ENCODE data around the gene OXCT2. TPM values are rescaled to one million over a fixed set of nuclear protein-coding genes. Genes with fewer than 3 reads are reported as not detected.

The OXCT2 gene
- total and polyA plus RNA-seq, 9 of the 15 experiments (the other 6 are each of a cell fraction or from before 2014, with no cell fraction given): 0.08 to 0.64 (median 0.22) TPM; not detected in 2

DNA sequence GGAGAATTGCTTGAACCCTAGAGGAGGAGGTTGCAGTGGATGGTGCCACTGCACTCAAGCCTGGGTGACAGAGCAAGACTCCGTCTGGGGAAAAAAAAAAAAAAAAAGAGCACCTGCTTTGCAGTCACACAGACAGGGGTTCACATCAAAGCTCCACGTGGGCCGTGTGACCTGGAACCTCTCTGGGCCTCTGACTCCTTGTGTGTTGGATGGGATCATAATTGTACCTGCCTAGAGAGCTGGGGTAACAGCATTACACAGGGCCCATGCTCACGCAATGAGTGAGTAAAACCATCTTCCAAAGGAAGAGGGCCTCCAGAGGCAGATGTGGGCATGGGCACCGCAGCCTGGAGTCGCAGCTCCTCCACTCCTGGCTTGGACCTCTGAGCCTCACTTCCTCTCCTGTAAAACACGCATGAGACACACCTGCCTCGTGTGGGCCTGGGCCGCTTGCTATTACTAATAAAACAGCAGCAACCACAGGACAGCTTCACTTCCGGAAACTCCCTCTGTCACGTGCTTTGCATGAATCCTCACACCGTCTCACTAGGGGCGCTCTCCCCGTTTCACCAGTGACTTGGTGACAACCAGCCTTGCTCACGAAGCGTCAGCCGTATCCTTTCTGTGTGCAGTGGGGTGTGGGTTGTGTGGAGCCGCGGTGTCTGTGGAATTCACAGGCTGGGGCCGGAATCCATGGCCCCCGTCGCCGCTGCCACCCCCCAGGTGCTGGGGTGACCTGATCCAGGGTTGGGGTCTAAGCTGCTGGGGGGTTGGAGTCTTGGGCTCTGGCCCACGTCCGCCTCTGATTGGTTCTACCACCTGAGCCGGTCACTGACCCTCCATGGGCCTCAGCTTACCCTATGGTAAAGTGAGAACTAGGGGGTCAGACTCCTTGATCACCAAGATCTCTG, 28.0 kb upstream of the OXCT2 start (continued):
- TF ChIP-seq ZNF232 (CRISPR knock-in tag; IDR thresholded peaks at IDR 0.05) (peak; percentile 80; the same call in 1 of the 2 replicates), POLR2A (conservative IDR thresholded peaks at IDR 0.05) (peak; percentile 75), FOXK2 (conservative IDR thresholded peaks at IDR 0.05 in 1 of 2, IDR thresholded peaks at IDR 0.05 in 1 of 2; ENCODE audit: low read depth in 2 of 2) (peak; percentile 96 to 97), TEAD1 (CRISPR knock-in tag; IDR thresholded peaks at IDR 0.05) (peak; percentile 51 to 78; a peak in 1 of 4 replicates), HDAC8 (tag; IDR thresholded peaks at IDR 0.05) (peak; percentile 68; the same call in 1 of the 2 replicates), POLR2B (IDR thresholded peaks at IDR 0.05; ENCODE audit: low read depth, partially characterized antibody) (peak; percentile 34), EP300 (IDR thresholded peaks at IDR 0.05; ENCODE audit: low read length) (peak; percentile 20; the same call in 1 of the 2 replicates), SP1 (CRISPR knock-in tag; IDR thresholded peaks at IDR 0.05) (peak; percentile 73), ZKSCAN1 (IDR thresholded peaks at IDR 0.05; ENCODE audit: low read depth, low read length) (peak; percentile 31; the same call in 1 of the 2 replicates), FOXK1 (CRISPR knock-in tag; IDR thresholded peaks at IDR 0.05; ENCODE audit: borderline replicate concordance) (peak; percentile 96), MAZ (CRISPR knock-in tag; conservative IDR thresholded peaks at IDR 0.05 in 1 of 2, IDR thresholded peaks at IDR 0.05 in 1 of 2) (peak in 1 of 2 experiments; percentile 60; a peak in 2 of 4 replicates)
- TF ChIP-seq, protein P1, sequence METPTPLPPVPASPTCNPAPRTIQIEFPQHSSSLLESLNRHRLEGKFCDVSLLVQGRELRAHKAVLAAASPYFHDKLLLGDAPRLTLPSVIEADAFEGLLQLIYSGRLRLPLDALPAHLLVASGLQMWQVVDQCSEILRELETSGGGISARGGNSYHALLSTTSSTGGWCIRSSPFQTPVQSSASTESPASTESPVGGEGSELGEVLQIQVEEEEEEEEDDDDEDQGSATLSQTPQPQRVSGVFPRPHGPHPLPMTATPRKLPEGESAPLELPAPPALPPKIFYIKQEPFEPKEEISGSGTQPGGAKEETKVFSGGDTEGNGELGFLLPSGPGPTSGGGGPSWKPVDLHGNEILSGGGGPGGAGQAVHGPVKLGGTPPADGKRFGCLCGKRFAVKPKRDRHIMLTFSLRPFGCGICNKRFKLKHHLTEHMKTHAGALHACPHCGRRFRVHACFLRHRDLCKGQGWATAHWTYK (CRISPR knock-in tag; IDR thresholded peaks at IDR 0.05): peak; percentile 22; the same call in 1 of the 2 replicates
- TF ChIP-seq, protein P2, sequence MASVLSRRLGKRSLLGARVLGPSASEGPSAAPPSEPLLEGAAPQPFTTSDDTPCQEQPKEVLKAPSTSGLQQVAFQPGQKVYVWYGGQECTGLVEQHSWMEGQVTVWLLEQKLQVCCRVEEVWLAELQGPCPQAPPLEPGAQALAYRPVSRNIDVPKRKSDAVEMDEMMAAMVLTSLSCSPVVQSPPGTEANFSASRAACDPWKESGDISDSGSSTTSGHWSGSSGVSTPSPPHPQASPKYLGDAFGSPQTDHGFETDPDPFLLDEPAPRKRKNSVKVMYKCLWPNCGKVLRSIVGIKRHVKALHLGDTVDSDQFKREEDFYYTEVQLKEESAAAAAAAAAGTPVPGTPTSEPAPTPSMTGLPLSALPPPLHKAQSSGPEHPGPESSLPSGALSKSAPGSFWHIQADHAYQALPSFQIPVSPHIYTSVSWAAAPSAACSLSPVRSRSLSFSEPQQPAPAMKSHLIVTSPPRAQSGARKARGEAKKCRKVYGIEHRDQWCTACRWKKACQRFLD (CRISPR knock-in tag; IDR thresholded peaks at IDR 0.05): peak; percentile 94; the same call in 1 of the 2 replicates
- TF ChIP-seq, protein P3, sequence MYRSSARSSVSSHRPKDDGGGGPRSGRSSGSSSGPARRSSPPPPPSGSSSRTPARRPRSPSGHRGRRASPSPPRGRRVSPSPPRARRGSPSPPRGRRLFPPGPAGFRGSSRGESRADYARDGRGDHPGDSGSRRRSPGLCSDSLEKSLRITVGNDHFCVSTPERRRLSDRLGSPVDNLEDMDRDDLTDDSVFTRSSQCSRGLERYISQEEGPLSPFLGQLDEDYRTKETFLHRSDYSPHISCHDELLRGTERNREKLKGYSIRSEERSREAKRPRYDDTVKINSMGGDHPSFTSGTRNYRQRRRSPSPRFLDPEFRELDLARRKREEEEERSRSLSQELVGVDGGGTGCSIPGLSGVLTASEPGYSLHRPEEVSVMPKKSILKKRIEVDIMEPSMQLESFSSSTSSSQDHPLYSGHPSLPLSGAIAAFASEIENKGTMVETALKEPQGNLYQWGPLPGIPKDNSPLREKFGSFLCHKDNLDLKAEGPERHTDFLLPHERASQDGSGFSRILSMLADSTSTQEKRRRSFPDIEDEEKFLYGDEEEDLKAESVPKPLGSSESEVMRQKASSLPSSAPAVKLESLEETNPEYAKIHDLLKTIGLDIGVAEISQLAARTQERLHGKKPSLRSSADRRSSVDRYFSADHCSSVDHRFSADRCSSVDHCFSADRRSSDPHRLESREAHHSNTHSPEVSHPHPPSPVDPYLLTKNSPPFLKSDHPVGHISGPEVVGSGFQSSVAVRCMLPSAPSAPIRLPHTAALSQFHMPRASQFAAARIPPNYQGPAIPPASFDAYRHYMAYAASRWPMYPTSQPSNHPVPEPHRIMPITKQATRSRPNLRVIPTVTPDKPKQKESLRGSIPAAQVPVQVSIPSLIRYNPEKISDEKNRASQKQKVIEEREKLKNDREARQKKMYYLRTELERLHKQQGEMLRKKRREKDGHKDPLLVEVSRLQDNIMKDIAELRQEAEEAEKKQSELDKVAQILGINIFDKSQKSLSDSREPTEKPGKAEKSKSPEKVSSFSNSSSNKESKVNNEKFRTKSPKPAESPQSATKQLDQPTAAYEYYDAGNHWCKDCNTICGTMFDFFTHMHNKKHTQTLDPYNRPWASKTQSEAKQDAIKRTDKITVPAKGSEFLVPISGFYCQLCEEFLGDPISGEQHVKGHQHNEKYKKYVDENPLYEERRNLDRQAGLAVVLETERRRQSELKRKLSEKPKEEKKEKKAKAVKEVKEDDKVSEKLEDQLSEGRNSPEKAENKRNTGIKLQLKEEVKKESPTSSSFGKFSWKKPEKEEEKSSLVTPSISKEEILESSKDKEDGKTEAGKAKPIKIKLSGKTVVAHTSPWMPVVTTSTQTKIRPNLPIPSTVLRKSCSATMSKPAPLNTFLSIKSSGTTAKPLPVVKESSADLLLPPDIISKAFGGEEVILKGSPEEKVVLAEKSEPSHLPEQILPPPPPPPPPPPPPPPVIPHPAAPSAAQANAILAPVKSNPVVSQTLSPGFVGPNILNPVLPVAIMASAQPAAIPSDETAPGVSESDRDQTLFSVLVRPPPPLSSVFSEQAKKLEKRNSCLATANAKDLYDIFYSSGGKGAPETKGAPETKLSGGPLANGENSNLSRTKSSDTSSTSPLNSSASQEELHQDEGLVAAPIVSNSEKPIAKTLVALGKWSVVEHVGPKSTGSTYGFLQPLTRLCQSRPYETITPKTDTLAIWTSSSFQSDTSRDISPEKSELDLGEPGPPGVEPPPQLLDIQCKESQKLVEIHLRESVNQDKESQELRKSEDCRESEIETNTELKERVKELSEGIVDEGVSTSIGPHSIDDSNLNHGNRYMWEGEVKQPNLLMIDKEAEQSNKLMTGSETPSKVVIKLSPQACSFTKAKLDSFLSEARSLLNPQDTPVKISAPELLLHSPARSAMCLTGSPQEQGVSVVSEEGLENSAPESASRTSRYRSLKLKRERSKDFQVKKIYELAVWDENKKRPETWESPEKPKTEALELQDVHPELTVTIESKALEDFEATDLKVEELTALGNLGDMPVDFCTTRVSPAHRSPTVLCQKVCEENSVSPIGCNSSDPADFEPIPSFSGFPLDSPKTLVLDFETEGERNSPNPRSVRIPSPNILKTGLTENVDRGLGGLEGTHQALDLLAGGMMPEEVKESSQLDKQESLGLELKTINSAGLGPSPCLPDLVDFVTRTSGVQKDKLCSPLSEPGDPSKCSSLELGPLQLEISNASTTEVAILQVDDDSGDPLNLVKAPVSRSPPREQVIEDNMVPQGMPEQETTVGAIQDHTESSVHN (IDR thresholded peaks at IDR 0.05; ENCODE audit: borderline replicate concordance in 1 of 2, low read depth in 1 of 2): peak in 1 of 2 experiments; percentile 45; a peak in 1 of 4 replicates

Measured in K562 (cell line).